Spinal cord (tissue), 10 donors: ENCODE results near the gene CTRL. TPM values are rescaled to one million over a fixed set of nuclear protein-coding genes. Genes with fewer than 3 reads are reported as not detected.
"Not testable (repeated sequence)": the region's sequence is repeated elsewhere in the genome, so short reads cannot be mapped to it uniquely, and the experiment has no call there.

Experiments used
- DNase-seq, 6 donors: peaks; one replicate each; pipeline versions ENCODE4 v3.0.0 to v3.0.0-alpha.2; 2013 to 2015; ENCODE audit warnings: low spot score in 6 of 6, low read depth in 4 of 6
- H3K27ac ChIP-seq: one replicate; pipeline ENCODE4 v1.5.1; 2013; ENCODE audit warnings: low read depth, low read length, control low read depth
- H3K27me3 ChIP-seq: one replicate; pipeline ENCODE4 v1.6.1; 2013; ENCODE audit warnings: low read length; ENCODE audit not compliant: control insufficient read depth, insufficient read depth
- H3K36me3 ChIP-seq: one replicate; pipeline ENCODE4 v1.6.1; 2013; ENCODE audit warnings: low read length; ENCODE audit not compliant: control insufficient read depth, insufficient read depth
- H3K4me1 ChIP-seq: one replicate; pipeline ENCODE4 v1.6.1; 2013; ENCODE audit warnings: low read length; ENCODE audit not compliant: control insufficient read depth, insufficient read depth
- H3K4me3 ChIP-seq: one replicate; pipeline ENCODE4 v1.5.1; 2013; ENCODE audit warnings: low read depth, low read length, control low read depth
- H3K9me3 ChIP-seq: one replicate; pipeline ENCODE4 v1.6.1; 2013; ENCODE audit warnings: low read length; ENCODE audit not compliant: control insufficient read depth, insufficient read depth
- WGBS: methylation state at CpG from one replicate; pipeline ENCODE4 v1.1.5; 2013; ENCODE audit warnings: missing lambda C conversion rate; ENCODE audit not compliant: insufficient coverage; 5-methylcytosine and 5-hydroxymethylcytosine counted together
- long read RNA-seq, 4 donors: transcript quantifications; one replicate each; lab custom pipeline, GENCODE V29; 2026
- polyA plus RNA-seq, 2 donors: library from polyadenylated mRNA; unstranded; fragments of 120-200 nt; gene quantifications; one replicate each; pipeline ENCODE4 v1.2.1, GENCODE V29; 2013; ENCODE audit not compliant: insufficient read length in 2 of 2
- total RNA-seq, 2 donors: library from RNA; depleted of rRNA in 1 of 2; stranded (reverse); fragments of 120-200 nt in 1 of 2; fragments of >200 nt in 1 of 2; gene quantifications; one replicate each; pipeline versions ENCODE4 v1.2.3 to v1.2.4, GENCODE V29; 2013 to 2014
- donor health status: healthy.

The CTRL gene
- total RNA-seq (1 to 10 TPM in 1 of 2 donors, under 1 TPM in 1; 0.89 to 1.4 TPM), polyA plus RNA-seq (1 to 10 TPM; 4.6 to 8.1 TPM)
- long read RNA-seq, donor 1, partial matches to known transcripts = 0 of 1 reads
- long read RNA-seq, donor 1, other reads (novel, unspliced or antisense) = 0 of 1 reads
- long read RNA-seq, donor 2 = 0 reads
- long read RNA-seq, donor 3 = 0 reads
- long read RNA-seq, donor 4 = 0 reads

DNA sequence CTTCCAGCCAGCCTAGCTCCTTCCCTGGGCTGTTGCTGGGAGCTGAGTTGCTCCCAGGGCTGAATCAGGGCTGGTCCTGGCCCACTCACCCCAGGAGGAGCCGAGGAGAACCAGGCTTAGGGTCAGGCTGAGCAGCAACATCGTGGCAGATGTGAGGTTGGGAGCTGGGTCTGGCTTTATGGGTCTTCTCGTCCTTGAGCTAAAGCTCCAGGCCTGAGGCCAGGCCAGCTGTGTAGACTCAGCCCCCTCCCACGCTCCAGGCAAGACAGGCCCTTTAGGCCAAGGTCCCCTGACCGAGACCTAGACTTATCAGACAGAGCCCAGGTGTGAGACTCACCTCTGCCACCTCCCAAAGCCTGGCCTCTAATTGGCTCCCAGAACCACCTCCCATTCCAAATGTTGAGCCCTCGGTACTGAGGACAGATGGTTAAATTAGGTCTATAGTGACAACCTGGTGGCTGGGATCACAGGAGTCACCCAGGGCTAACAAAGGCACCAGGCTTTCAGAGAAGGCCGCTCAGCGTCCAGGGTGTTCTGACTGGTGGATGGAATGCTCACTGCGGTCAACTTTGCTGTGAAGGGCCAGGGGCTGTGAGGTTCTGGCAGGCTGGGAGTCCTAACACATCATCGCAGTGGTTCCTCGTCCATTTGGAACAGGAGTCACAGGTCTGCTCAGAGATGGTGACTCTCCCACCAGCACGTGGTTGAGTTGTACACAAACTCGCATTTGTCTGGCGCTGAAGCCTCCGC lies at the start of gene CTRL:
TSS of gene CTRL (minus strand) at position 151 of the 750 bp plus-strand sequence. CDS start at position 141, 10 bp downstream.
- WGBS = 89% methylated on average over 15 of the region's 15 CpGs
- no peak for DNase-seq
- Histone ChIP-seq H3K36me3 (peaks cover 70% of the 10 kb centered on the region), H3K27me3 (no peaks in the 10 kb centered on the region), H3K4me3 (no peak within 1 kb of the TSS), H3K4me1 (peaks cover 38% of the 10 kb centered on the region), H3K27ac (no peak within 1 kb of the TSS), H3K9me3 (no peaks in the 10 kb centered on the region)

DNA sequence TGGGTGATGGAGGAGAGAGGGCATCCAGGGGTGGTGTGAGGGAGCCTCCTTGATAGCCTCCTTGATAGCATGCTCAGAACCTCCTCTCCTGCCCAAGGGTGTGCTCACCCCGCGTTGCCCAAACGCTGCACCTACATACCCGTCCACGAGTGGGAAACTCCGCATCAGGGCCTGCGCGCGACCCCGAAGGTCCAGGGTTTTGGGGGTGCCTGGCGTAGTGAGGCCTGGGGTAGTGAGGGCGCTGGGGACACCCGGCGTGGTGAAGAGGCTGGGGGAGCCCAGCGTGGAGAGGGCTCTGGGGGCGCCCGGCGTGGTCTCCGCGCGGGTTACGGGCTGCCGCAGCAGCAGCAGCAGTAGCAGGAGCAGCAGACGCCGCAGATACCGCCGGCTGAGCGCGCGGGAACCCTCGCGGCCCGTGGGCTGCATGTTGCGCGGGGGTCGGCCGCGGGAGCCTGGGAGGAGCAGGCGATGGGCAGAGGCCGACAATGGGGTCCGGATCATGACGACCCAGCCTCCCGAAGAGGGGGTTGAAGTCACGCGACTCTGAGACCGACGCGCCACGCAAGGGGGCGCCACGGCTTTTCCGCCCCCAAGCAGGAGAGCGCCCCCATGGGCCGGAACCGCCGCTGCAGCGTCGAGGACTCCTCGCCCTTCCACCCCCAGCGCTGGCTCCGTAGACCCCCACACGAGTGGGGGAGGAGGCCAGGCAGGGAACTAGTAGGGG lies 48.5 kb upstream of the CTRL start, which contains the start of gene DPEP3:
TSS of gene DPEP3 (minus strand) at position 545 of the 724 bp plus-strand sequence. CDS start at position 426, 119 bp downstream.
- H3K27me3 ChIP-seq = no peaks in the 10 kb centered on the region
- no peak within 1 kb of the TSS for H3K27ac ChIP-seq
- H3K4me1 ChIP-seq = peaks cover 4% of the 10 kb centered on the region
- H3K4me3 ChIP-seq = no peak within 1 kb of the TSS
- no peaks in the 10 kb centered on the region for H3K9me3 ChIP-seq
- no peaks in the 10 kb centered on the region for H3K36me3 ChIP-seq
- WGBS = 59% methylated on average over 51 of the region's 62 CpGs
- no peak for DNase-seq

DNA sequence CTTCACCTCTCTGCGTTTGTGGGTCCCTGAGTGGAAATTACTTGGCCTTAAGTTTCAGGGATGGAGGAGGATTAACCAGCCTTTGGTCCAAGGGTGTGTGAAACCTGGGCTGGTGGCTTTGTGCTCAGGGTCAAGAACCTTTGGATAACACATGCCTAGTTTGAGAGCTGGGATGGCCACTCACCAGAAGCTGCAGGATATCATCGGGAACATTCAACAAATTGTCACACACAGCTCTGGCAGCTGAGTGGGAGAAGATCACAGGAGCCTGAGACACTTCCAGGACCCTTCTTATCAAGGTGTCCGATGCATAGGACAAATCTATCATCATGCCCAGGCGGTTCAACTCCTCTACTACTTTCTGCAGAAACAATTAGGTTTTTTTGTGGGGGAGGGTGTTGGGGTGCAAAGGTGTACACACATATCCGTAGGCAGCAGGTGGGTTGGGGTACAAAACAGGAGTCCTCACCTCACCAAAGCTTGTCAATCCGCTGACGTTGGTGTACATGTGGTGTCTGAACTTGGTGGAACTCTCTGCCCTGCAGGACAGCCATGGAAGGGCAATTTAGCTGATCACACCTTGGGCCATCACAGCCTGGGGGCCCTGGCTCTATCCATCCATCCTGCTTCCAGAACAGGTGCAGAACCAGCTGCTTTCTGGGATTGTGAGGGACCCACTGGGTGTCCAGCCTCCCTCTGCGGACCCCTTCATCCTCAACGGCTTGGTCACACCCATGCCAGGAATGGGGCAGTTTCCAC lies 46.0 kb upstream of the CTRL start:
- no peaks in the 10 kb centered on the region for H3K4me1 ChIP-seq
- 87% methylated on average over 6 of the region's 9 CpGs for WGBS
- no peak overlapping the region for H3K27ac ChIP-seq
- no peaks in the 10 kb centered on the region for H3K36me3 ChIP-seq
- H3K27me3 ChIP-seq = no peaks in the 10 kb centered on the region
- no peak overlapping the region for H3K4me3 ChIP-seq
- H3K9me3 ChIP-seq = no peaks in the 10 kb centered on the region
- no peak for DNase-seq

DNA sequence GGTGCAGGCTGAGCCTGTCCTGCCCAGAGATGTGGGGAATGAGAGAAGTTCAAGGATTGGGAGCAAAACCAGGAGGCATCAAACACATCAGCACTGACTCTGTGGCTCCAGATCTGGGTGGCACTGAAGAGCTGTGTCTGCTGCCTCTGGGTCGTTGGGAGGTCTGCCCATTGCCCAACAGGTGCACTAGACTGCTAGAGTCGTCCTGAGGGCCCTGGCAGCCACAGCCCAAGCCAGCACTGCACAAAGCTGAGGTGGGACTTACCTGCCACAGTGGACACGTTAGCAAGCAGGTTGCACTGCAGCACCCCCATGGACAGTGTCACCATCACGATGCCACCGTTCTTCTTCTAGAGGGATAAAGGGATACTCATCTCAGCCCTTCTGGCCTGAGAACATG lies 45.3 kb upstream of the CTRL start:
- DNase-seq = no peak
- H3K36me3 ChIP-seq = no peaks in the 10 kb centered on the region
- H3K27me3 ChIP-seq = no peaks in the 10 kb centered on the region
- no peak overlapping the region for H3K4me3 ChIP-seq
- 76% methylated on average over 5 of the region's 5 CpGs for WGBS
- no peak overlapping the region for H3K27ac ChIP-seq
- no peaks in the 10 kb centered on the region for H3K9me3 ChIP-seq
- no peaks in the 10 kb centered on the region for H3K4me1 ChIP-seq

DNA sequence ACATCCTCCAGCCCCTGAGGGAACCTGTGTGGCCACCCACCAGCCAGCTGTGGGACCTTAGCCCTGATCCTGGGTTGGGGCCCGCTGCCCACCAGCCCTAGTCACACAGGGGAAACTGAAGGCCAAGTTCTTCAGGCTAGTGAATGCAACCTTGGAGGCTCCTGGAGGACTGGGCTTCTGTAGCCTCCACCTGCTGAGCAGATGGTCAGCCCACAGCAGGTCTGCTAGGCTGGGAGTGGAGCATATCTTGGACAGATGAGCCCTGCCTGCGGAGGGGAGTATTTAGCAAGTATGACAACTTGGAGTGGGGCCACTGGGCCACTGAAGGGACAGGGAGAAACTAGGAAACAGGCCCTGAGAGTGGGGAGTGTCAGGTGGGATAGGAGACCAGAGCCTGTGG lies 44.5 kb upstream of the CTRL start:
- H3K4me1 ChIP-seq = no peaks in the 10 kb centered on the region
- WGBS = 95% methylated on average over 2 of the region's 2 CpGs
- no peak overlapping the region for H3K27ac ChIP-seq
- no peak for DNase-seq
- H3K36me3 ChIP-seq = no peaks in the 10 kb centered on the region
- H3K9me3 ChIP-seq = no peaks in the 10 kb centered on the region
- no peaks in the 10 kb centered on the region for H3K27me3 ChIP-seq
- H3K4me3 ChIP-seq = no peak overlapping the region

DNA sequence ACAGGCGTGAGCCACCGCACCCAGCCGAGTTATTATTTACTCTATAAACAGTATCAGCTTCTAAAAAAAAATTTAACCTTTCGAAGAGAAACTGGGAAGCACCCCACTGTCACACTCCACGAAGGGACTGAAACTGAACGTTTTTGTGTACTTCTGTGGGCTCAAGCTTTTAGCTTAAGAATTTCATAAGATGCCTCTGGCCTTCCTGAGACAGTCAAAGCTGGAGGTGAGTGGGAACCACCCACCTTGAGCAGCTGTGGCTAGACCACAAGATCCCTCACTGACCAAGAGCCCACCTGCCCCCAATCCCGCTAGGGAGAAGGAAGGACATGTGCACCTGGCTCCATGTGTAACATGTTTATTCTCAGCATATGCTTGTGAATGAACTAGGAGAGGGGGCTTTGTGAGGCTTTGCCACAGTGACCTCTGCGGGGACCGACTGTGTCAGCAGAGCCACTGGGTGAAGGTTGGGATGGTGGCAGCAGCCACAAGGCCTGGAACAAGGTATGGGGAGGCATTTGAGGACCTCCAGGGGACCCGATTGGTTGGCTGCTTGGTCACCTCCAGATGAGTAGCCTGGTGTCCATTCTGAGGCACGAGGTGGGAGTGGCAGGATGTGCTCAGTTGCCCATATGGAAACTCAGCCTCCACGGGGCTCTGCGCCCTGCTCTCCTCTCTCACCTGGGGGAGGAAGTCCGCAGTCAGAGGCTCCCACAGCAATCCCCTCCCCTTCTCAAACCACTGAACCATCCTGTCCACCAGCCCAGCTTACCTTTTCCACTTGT lies 43.9 kb upstream of the CTRL start:
- Histone ChIP-seq H3K27me3 (no peaks in the 10 kb centered on the region), H3K4me1 (no peaks in the 10 kb centered on the region), H3K4me3 (no peak overlapping the region), H3K27ac (no peak overlapping the region), H3K36me3 (no peaks in the 10 kb centered on the region), H3K9me3 (no peaks in the 10 kb centered on the region)
- no peak for DNase-seq
- WGBS = 82% methylated on average over 12 of the region's 14 CpGs

DNA sequence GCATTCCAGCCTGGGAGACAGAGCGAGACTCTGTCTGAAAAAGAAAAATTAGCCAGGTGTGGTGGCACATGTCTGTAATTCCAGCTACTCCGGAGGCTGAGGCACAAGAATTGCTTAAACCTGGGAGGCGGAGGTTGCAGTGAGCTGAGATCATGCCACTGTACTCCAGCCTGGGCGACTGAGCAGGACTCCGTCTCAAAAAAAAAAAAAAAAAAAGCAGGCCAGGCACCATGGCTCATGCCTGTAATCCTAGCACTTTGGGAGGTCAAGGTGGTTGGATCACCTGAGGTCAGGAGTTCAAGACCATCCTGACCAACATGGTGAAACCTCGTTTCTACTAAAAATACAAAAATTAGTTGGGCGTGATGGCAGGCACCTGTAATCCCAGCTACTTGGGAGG lies 40.6 kb upstream of the CTRL start:
- Histone ChIP-seq H3K27me3 (peaks cover 15% of the 10 kb centered on the region), H3K4me1 (peaks cover 15% of the 10 kb centered on the region)
- not testable (repeated sequence) for H3K36me3 ChIP-seq, DNase-seq, H3K9me3 ChIP-seq, H3K4me3 ChIP-seq, H3K27ac ChIP-seq
- WGBS = 97% methylated on average over 3 of the region's 7 CpGs

DNA sequence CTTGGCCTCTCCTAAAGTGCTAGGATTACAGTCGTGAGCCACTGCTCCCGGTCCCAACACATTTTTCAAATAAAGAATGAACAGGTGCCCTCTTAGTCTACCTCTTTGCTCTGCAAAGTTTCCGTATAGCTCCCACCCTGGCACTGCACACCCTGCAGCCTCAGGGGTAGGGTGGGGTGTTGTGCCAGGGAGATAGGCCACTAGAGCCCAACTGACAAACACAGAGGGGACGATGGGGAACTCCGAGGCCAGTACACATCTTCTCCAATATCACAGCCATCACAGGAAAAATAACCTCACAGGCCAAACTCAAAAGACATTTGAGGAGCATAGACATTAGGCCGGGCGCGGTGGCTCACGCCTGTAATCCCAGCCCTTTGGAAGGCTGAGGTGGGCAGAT lies 39.4 kb upstream of the CTRL start:
- no peak for DNase-seq
- Histone ChIP-seq H3K27ac (no peak overlapping the region), H3K4me3 (no peak overlapping the region), H3K36me3 (no peaks in the 10 kb centered on the region), H3K4me1 (peaks cover 27% of the 10 kb centered on the region), H3K9me3 (no peaks in the 10 kb centered on the region), H3K27me3 (peaks cover 19% of the 10 kb centered on the region)
- 98% methylated on average over 8 of the region's 9 CpGs for WGBS
